PC-3 (cell line): ENCODE data around the gene VPS13C.

ENCODE experiments used
- CTCF ChIP-seq: fragments of 300-600 bp; sonication (generic); conservative IDR thresholded peaks from 2 replicates; pipeline ENCODE4 v1.5.1; 2017; ENCODE audit warnings: antibody characterized with exemption, low read depth, mild to moderate bottlenecking, low read length
- EZH2 ChIP-seq: fragments of 300-600 bp; sonication (generic); IDR thresholded peaks from one replicate; pipeline ENCODE4 v1.6.1; 2017; ENCODE audit warnings: antibody characterized with exemption, mild to moderate bottlenecking, low read length; ENCODE audit not compliant: unreplicated experiment
- EZH2phosphoT487 ChIP-seq: fragments of 300-600 bp; sonication (generic); IDR thresholded peaks from 2 replicates; pipeline ENCODE4 v1.6.1; 2018; ENCODE audit warnings: mild to moderate bottlenecking, antibody characterized with exemption, low read length, borderline replicate concordance

DNA sequence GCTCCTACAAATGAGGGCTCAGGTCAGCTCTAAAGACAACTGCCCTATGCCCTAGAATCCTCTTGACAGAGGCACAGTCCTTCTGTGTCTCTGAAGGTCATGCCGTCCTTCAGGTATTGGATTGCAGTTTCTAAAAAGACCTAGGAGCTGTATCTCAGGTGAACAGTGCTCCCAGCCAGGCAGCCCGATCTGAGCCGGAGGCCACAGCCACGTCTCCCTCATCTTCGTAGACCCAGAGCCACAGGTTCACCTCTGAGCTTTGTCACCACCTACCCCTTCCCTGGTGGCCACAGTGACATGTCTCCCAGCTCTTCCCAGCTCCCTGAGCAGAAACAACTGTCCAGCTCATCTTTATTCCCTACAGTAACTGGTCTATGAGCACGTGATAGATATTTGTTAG lies 228.0 kb downstream of the VPS13C start:
- TF ChIP-seq EZH2phosphoT487, result no peak
- TF ChIP-seq EZH2, result no peak
- no peak for TF ChIP-seq CTCF
